Activated naive CD4-positive, alpha-beta T cell treated with anti-CD3 and anti-CD28 coated beads for 36 hours (primary cell): ENCODE data around the gene LAG3. TPM values are rescaled to one million over a fixed set of nuclear protein-coding genes. Genes with fewer than 3 reads are reported as not detected.

Experiments
- CTCF ChIA-PET: fragments of 350-600 bp; sonication (Branson Sonifier 250); formaldehyde crosslinking; loops from one replicate; lab custom pipeline; 2021; ENCODE audit warnings: antibody characterized with exemption; lab: Charles Lee
- DNase-seq: peaks from one replicate; pipeline ENCODE4 v3.0.0-alpha.2; 2020
- H3K27ac Mint-ChIP-seq: one replicate; pipeline ENCODE4 v1.8.0; 2021; ENCODE audit warnings: mild to moderate bottlenecking, mixed read lengths
- H3K27me3 Mint-ChIP-seq: one replicate; pipeline ENCODE4 v1.8.0; 2021; ENCODE audit warnings: low read depth, mixed read lengths
- H3K36me3 Mint-ChIP-seq: one replicate; pipeline ENCODE4 v1.8.0; 2021; ENCODE audit warnings: low read depth, mixed read lengths
- H3K4me1 Mint-ChIP-seq: one replicate; pipeline ENCODE4 v1.8.0; 2021; ENCODE audit warnings: low read depth, mixed read lengths
- H3K4me3 Mint-ChIP-seq: one replicate; pipeline ENCODE4 v1.8.0; 2021; ENCODE audit warnings: mild to moderate bottlenecking, moderate library complexity, mixed read lengths
- H3K9me3 Mint-ChIP-seq: one replicate; pipeline ENCODE4 v1.8.0; 2021; ENCODE audit warnings: mixed read lengths
- intact Hi-C: fragments of 100-400 bp; cut with micrococcal nuclease; formaldehyde crosslinking; loops from one replicate; pipeline ENCODE4 v1.15.1; 2023
- total RNA-seq, 2 experiments: library from RNA; stranded (reverse); gene quantifications; one replicate each; pipeline ENCODE4 v1.2.3, GENCODE V29; 2021

Gene LAG3
- total RNA-seq, 2 experiments from 2014 or later: 22.8 to 25.1 TPM

DNA sequence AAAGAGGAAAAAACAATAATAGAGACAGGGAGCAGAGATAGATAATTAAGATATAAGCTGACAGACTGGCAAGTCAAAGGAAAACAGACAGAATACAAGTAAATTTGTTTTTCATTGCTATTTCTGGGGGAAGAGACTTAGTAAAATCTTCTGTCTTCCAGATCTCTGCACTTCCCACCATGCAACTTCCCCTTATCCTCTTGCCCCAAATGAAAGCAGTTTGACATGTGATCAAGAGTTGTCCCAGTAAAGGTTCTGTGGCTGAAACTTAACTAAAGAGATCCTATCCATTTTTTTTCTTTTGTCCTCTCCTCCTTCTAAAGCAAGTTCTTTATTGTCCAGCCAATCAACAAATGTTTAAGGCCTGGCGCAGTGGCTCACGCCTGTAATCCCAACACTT is 17.9 kb upstream of the LAG3 start:
- no peak for DNase-seq
- peaks cover 10% of the 10 kb centered on the region for H3K36me3 Mint-ChIP-seq
- no peaks in the 10 kb centered on the region for H3K27me3 Mint-ChIP-seq
- no peaks in the 10 kb centered on the region for H3K9me3 Mint-ChIP-seq
- intact Hi-C loops: no loop called here
- peaks cover 32% of the 10 kb centered on the region for H3K4me1 Mint-ChIP-seq
- no peak overlapping the region for H3K27ac Mint-ChIP-seq
- CTCF ChIA-PET: interaction anchor here (0.7 to 9.9 kb wide), 25 partner anchors 9 to 197 kb away, joined by 3 to 166 read pairs (median 11); partner anchors contain the start of genes CD4, CDCA3, COPS7A and GNB3
- H3K4me3 Mint-ChIP-seq: no peak overlapping the region

DNA sequence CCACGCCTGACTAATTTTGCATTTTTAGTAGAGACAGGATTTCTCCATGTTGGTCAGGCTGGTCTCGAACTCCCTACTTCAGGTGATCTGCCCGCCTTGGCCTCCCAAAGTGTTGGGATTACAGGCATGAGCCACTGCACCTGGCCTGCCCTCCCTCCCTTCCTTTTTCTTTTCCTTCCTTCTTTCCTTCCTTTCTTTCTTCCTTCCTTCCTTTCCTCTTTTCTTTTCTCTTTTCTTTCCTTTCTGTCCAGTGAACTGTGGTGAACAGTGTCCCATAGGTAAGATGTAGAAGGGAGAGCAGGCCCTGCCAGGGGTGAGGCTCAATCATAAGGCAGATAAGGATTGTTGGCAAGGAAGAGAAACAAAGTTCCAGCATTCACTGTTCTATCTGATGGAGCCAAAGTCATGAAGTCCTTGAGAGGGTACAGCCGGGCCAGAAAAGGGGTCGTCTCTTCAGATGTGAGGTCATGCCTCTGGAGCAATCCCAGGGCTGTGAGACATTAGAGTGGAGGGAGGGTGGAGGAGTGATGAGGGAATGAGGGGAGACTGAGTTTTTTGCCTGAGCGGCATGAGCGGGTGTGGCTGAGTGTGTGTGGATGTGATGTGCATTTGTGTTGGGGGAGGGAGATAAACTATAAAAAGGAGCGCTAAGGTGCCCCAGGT is 15.2 kb upstream of the LAG3 start:
- Mint-ChIP-seq H3K9me3 (no peaks in the 10 kb centered on the region), H3K27me3 (no peaks in the 10 kb centered on the region), H3K36me3 (peaks cover 3% of the 10 kb centered on the region), H3K4me1 (peaks cover 21% of the 10 kb centered on the region), H3K4me3 (no peak overlapping the region), H3K27ac (no peak overlapping the region)
- intact Hi-C loops: no loop called here
- DNase-seq: no peak
- CTCF ChIA-PET: interaction anchor here (9.9 kb wide), 1 partner anchor 68 kb away, joined by 166 read pairs; the partner anchor contains the start of genes GPR162 and P3H3

DNA sequence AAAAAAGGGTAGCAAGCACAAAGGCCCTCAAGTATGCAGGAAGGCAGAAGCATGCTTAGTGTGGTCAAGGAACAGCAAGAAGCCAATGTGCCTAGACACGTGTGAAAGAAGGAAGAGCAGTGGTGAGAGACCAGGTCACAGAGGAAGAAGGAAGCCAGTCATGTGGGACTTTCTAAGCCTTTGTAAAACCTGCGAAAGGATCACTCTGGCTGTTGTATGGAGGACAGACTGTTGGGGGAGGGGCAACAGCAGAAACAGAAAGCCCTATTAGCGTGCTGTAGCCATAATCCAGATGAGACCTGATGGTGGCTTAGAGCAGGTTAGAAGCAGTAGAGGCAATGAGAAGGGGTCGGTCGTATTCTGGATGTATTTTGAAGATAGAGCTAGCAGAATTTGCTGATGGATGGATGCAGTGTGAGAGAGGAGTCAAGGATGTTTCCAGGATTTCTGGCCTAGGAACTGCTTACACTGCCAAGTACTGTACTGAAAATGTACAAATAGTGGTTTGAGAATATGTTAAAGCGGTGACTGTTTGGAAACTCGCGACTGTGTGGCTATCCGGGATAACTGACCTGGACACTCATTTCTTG is 13.7 kb upstream of the LAG3 start:
- Mint-ChIP-seq H3K9me3 (no peaks in the 10 kb centered on the region), H3K27ac (no peak overlapping the region), H3K36me3 (no peaks in the 10 kb centered on the region), H3K27me3 (peaks cover 2% of the 10 kb centered on the region), H3K4me3 (no peak overlapping the region), H3K4me1 (peaks cover 17% of the 10 kb centered on the region)
- intact Hi-C loops: no loop called here
- DNase-seq: peak; percentile 53
- CTCF ChIA-PET: interaction anchor here (0.6 to 9.9 kb wide), 5 partner anchors 8 to 85 kb away, joined by 3 to 166 read pairs (median 6); partner anchors contain the start of genes GPR162, P3H3 and PTMS

DNA sequence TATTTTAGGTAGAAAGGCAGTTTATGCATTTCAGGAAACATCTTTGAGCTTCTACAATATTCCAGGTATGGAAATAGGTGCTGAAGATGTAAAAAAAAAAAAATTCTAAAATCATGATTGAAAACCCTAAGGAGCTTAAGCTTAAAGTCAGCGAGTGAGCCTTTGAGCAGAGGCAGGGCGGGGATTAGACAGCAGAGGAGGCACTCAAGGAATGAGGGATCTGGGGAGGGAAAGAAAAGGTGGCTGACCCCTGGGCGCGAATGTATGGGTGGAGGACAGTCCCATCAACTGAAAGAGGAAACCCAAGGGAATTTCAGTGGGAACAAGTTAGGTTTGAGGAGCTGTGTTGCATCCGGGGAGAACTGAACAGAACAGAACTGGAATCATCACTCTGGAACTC is 12.6 kb upstream of the LAG3 start:
- CTCF ChIA-PET: interaction anchor here (0.6 to 9.9 kb wide), 6 partner anchors 18 to 354 kb away, joined by 3 to 166 read pairs (median 4); partner anchors contain the start of genes GPR162 and P3H3
- no peaks in the 10 kb centered on the region for H3K9me3 Mint-ChIP-seq
- H3K27me3 Mint-ChIP-seq: peaks cover 11% of the 10 kb centered on the region
- H3K27ac Mint-ChIP-seq: no peak overlapping the region
- H3K36me3 Mint-ChIP-seq: no peaks in the 10 kb centered on the region
- H3K4me3 Mint-ChIP-seq: no peak overlapping the region
- no peak for DNase-seq
- H3K4me1 Mint-ChIP-seq: peaks cover 18% of the 10 kb centered on the region
- intact Hi-C loops: no loop called here

DNA sequence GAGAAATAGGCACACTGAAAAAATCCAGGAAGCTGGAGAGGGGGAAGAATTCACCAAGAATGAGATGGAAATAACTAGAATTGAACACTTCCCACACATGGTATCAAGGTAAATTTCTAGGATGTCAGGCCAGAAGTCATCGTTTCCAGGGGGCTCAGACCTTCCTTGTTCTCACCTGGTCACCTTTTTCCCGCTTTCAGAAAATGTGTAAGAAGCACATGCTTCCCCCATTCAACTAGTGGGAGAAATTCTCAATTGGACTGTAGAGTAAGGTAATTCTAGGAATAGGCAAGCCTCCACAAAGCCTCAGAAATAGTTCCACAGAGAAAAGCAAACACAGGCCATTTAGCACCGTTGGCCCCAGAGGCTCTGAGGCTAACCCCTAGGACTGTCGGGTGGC is 8.9 kb upstream of the LAG3 start:
- CTCF ChIA-PET: interaction anchor here (1.2 kb wide), 1 partner anchor 9 kb away, joined by 6 read pairs; no protein-coding TSS in a partner anchor
- H3K4me3 Mint-ChIP-seq: no peak overlapping the region
- H3K4me1 Mint-ChIP-seq: peaks cover 28% of the 10 kb centered on the region
- no peak overlapping the region for H3K27ac Mint-ChIP-seq
- intact Hi-C loops: no loop called here
- H3K27me3 Mint-ChIP-seq: peaks cover 28% of the 10 kb centered on the region
- no peaks in the 10 kb centered on the region for H3K9me3 Mint-ChIP-seq
- H3K36me3 Mint-ChIP-seq: no peaks in the 10 kb centered on the region
- no peak for DNase-seq

DNA sequence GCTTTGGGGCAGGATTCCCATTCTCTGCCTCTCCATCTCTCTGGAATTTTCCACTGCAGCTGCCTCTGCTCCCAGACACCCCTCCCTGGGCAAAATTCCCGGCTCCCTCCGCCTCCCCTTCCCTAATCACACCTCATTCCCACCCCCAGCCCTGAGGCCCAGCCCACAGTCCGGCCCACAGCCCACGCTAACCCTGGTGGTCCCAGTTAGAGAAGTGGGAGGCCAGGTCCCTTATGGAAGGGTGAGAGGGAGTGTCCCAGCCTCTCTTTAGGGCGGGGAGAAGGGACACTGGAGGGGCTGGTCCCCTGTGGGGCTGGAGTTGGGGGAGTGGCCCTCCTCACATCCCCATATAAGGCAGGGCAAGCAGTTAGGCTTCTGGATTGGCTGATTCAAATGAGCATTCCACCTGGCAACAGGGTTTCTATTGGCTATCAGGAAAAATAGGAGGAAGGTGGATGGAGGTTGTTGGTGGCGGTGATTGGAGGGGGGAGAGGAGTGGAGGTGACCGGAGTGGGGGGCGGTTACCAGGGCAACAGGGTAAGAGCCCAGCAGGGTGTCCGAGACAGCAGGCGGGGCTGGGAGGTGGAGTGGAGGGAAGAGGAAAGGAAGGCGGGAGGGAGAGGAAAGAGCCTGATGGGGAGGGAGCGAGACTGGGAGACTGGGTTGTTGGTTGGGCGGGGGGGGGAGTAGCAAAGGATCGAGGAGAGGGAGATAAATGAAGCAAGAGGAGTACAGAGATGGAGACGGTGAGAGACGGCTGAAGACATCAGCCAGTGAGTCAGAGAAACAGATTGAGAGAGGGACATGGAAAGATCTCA is 8.1 kb upstream of the LAG3 start:
- Mint-ChIP-seq H3K4me1 (peaks cover 25% of the 10 kb centered on the region), H3K9me3 (no peaks in the 10 kb centered on the region), H3K27me3 (peaks cover 34% of the 10 kb centered on the region), H3K27ac (no peak overlapping the region), H3K36me3 (no peaks in the 10 kb centered on the region), H3K4me3 (no peak overlapping the region)
- CTCF ChIA-PET: interaction anchor here (1.2 kb wide), 1 partner anchor 10 kb away, joined by 6 read pairs; no protein-coding TSS in a partner anchor
- peak; percentile 48 for DNase-seq
- intact Hi-C loops: no loop called here

DNA sequence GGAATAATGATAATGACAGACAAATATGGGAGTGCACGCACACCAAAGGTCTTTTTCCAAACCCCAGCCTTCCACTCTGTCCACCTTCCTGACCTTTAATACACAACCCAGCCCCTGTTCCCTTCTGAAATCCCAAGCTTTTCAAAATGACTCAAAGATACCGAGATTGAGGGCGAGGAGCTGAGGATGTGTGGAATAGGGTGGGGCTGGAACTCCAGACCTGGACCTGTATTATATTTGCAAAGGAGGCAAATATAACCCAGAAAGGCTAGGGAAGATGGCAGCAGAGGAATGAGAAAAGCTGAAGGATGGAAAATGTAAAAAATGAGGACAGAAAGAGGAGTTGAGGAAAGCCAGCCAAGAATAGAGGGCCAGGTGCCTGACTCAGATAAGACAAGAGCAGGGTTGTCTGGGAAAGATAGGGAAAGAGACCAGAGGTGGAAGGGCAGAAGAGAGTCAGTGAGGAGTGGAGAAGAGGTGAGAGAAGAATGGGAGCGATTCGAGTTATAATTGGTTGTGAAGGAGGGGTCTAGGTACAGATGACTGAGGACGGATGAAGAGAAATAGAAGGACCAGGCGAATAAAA is 7.2 kb upstream of the LAG3 start:
- Mint-ChIP-seq H3K27me3 (peaks cover 34% of the 10 kb centered on the region), H3K9me3 (no peaks in the 10 kb centered on the region), H3K36me3 (no peaks in the 10 kb centered on the region), H3K27ac (no peak overlapping the region), H3K4me1 (peaks cover 28% of the 10 kb centered on the region), H3K4me3 (peak overlapping the region; percentile 63)
- CTCF ChIA-PET: interaction anchor here (1.8 to 4.0 kb wide), 4 partner anchors 12 to 60 kb away, joined by 8 to 44 read pairs (median 16); partner anchors contain the start of genes CD4 and MLF2
- DNase-seq: no peak
- intact Hi-C loops: loop anchor here (5.0 kb wide), 1 partner anchor 62 kb away; the partner anchor contains the start of gene P3H3

DNA sequence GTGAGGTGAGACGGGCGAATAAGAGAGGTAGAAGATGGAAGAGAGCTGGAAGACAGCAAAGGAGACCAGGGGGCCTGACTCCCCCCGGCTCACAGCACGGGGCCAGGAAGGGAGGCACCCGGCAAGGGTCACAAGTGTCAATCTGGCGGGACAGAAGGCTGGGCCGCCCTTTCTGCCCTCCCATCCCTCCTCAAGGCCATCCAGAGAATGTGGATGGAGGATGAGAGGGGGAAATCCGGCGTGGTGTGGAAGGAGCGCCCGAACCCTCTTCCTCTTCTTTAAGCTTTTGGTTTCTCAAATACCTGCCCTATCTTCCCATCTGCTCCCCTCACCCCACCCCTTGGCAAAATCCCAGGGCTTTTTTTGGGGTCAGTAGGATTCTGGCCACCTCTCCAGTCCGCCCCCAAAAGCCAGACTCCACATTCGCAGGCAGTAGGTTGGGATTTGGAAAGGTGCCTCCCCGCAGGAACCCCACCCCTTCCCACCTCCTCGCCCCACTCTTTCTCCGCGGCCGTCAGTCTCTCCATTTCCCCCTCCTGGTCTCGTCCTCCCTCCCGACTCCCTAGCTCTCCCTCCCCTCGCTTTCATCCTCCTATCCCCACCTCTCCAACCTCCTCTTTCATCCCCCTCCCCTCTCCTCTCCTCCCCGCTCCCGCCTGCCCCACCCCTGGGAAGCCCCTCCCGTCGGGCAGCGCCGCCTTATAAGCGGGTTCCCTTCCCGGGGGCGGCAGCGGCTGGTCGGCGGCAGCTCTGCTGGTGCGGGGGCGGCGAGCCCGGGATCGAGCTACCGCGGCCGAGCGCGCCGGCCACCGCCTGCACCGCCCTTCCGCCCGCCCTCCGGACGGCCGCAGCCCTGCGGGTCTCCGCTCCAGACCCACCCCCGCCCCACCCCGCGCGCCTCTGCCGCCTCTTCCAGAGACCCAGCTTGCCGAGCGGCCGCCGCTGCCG is 6.4 kb upstream of the LAG3 start, which contains the start of gene PTMS:
Gene PTMS (plus strand): TSS at position 730 of the 948 bp plus-strand sequence. CDS start 343 bp downstream, outside the sequence.
- peaks cover 34% of the 10 kb centered on the region for H3K27me3 Mint-ChIP-seq
- H3K36me3 Mint-ChIP-seq: no peaks in the 10 kb centered on the region
- peak within 1 kb of the TSS; percentile 52 for H3K27ac Mint-ChIP-seq
- peak within 1 kb of the TSS; percentile 85 for H3K4me3 Mint-ChIP-seq
- intact Hi-C loops: loop anchor here (1.0 to 5.0 kb wide), 3 partner anchors 8 to 61 kb away; partner anchors contain the start of genes MLF2 and P3H3
- H3K4me1 Mint-ChIP-seq: peaks cover 29% of the 10 kb centered on the region
- CTCF ChIA-PET: interaction anchor here (0.5 to 4.0 kb wide), 18 partner anchors 7 to 206 kb away, joined by 3 to 44 read pairs (median 8); partner anchors contain the start of genes CD4, MLF2 and ZNF384
- no peaks in the 10 kb centered on the region for H3K9me3 Mint-ChIP-seq
- DNase-seq: no peak

DNA sequence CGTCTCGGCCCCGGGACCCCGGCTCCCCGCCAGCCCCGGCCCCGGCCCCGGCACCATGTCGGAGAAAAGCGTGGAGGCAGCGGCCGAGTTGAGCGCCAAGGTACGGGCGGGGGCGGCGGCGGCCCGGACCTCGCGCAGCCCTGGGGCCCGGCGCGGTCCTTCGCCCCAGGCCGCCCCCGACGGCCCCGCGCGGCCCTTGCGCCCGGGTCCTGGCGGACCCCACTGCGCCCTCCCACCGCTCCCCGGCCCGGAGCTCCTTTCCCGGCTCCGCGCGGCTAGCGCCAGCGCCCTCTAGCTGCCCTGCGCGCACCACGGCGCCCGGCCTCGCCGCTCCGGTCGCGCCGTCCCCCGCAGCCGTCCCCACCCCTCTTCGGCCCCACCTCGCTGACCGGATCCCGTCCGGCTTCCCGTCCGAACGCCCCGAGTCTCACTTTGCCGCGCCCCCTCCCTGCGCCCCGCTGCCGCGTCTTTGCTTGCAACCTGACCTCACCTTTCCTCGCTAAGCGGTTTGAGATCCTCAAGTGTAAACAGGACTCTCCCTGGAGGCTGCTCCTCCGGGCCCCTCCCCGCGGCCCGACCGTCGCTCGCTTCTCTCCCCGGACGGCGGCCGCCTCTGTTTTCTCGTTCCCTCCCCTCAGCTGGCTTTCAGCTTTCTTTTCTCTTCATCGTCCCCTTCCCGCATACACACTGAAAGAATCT is 5.5 kb upstream of the LAG3 start:
- peak overlapping the region; percentile 52 for H3K27ac Mint-ChIP-seq
- intact Hi-C loops: loop anchor here (1.0 to 5.0 kb wide), 4 partner anchors 8 to 61 kb away; partner anchors contain the start of genes CD4, MLF2 and P3H3
- CTCF ChIA-PET: interaction anchor here (0.7 to 4.0 kb wide), 18 partner anchors 8 to 86 kb away, joined by 3 to 44 read pairs (median 8); partner anchors contain the start of genes CD4, MLF2 and ZNF384
- no peaks in the 10 kb centered on the region for H3K36me3 Mint-ChIP-seq
- DNase-seq: peak; percentile 57
- peaks cover 38% of the 10 kb centered on the region for H3K4me1 Mint-ChIP-seq
- peak overlapping the region; percentile 85 for H3K4me3 Mint-ChIP-seq
- H3K9me3 Mint-ChIP-seq: no peaks in the 10 kb centered on the region
- H3K27me3 Mint-ChIP-seq: peaks cover 34% of the 10 kb centered on the region
